ENCODE data around the gene DNAJC7.

Gene DNAJC7

DNA sequence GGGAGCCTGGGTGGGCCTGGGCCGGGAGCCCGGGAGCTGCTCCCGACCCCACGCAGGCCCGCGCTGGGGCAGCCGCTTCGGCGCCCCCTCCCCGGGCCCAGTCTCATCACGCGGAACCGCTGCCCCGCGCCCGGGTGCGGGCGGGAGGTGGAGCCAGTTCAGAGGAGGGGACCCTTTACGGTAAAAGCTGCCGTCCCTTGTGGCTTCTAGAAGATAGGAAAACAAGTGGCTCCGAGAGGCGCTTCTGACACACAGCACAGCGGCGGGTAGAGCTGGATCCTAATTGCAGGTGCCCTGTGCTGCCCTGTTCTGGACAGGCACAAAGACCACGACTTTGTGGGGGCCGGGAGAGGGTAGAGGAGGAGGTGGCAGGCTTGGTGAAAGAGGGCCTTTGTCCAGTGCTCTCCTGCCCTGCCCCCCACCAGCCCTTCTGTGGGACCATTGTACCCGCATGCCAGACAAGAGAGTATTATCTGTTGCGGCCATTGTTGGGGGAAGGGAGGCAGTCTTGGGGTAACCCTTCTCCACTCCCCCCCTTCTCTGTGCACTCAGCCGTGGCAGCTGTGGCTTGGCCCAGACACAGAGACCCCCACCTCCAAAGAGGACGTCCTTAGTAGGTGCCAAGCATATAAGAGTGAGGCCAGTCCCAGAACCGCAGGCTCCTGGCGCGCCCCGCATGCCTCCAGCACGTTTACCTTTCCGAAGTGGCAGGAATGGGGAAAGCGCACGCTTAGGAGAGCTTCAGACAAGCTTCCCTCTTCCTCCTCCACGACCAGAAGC lies 49.9 kb downstream of the DNAJC7 start:
- peak overlapping the region; percentile 21 for H3K4ac ChIP-seq (ENCODE audit: low read depth, low read length)
- H2BK15ac ChIP-seq (replicated peaks; ENCODE audit: low read depth) = no peak overlapping the region
- peaks cover 2% of the 10 kb centered on the region for H3K4me1 ChIP-seq (ENCODE audit: control insufficient read depth, low read depth, low read length)
- peak overlapping the region; percentile 90 for H3K9ac ChIP-seq (ENCODE audit: low read length)
- no peak overlapping the region for H4K5ac ChIP-seq (ENCODE audit: low read length)
- H3K79me1 ChIP-seq (ENCODE audit: low read length) = peaks cover 11% of the 10 kb centered on the region
- peak overlapping the region; percentile 40 for H2BK120ac ChIP-seq (ENCODE audit: low read depth, low read length)
- WGBS (ENCODE audit: extremely low coverage, insufficient coverage, low lambda C conversion rate) = no CpG with 5 or more reads among the region's 39 CpGs
- peaks cover 7% of the 10 kb centered on the region for H3K36me3 ChIP-seq (ENCODE audit: control insufficient read depth, insufficient read depth, low read length)
- peak overlapping the region; percentile 90 for H3K56ac ChIP-seq (ENCODE audit: low read length)
- H3K4me2 ChIP-seq (ENCODE audit: low read length) = peak overlapping the region; percentile 45
- H3K27me3 ChIP-seq (ENCODE audit: insufficient read depth, low read length, poor library complexity) = no peaks in the 10 kb centered on the region
- H3K4me3 ChIP-seq (ENCODE audit: low read length) = peak overlapping the region; percentile 80
- peak; percentile 36 for DNase-seq
- peak overlapping the region; percentile 96 for H4K8ac ChIP-seq (ENCODE audit: low read depth, low read length)
- H3K27ac ChIP-seq (ENCODE audit: low read depth, low read length) = peak overlapping the region; percentile 50
- no peaks in the 10 kb centered on the region for H3K79me2 ChIP-seq (ENCODE audit: control insufficient read depth, insufficient read depth, low read length)
- H3K18ac ChIP-seq (ENCODE audit: low read length) = peak overlapping the region; percentile 82
- H2BK5ac ChIP-seq (ENCODE audit: low read length) = no peak overlapping the region
- peak overlapping the region; percentile 59 for H3K23ac ChIP-seq (ENCODE audit: low read length)
- H2AK5ac ChIP-seq (ENCODE audit: low read length) = no peak overlapping the region

DNA sequence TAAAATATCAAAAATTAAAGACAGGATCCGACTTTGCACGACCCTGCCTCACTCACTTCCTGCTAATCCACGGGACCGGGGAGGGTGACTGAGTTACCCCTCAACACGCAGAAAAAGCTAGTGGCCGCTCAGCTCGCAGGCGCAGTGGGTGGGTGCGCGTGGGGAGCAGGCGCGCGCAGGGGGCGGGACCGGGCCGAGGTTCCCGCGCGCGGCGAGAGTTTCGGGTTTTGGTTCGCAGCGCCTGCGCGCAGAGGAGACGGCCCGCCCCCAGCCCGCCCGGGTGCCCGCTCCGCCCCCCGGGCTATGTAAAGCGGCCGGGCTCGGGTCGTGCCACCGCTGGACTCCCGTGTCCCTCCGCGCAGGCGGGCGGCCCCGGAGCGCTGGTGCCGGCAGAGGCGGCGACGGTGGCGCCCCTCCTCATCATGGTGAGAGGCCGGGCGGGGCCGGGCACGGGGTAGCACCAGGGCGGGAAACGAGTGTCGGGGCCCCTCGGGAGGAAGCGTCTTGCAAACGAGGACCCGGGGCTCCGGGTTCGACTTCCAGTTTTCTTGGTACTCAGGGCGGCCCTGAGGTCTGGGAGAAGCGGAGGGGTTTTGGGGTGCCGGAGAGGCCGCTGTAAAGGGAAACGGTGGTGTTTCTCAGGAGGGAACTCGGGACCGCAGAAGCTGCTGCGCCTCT lies 50.6 kb downstream of the DNAJC7 start, which contains the start of gene CNP:
Gene CNP, plus strand, starts transcription at position 333 of the 678 bp plus-strand sequence. Its CDS starts 90 bp downstream, at position 423.
- H3K79me2 ChIP-seq (ENCODE audit: control insufficient read depth, insufficient read depth, low read length) = no peaks in the 10 kb centered on the region
- no peak within 1 kb of the TSS for H2BK15ac ChIP-seq (replicated peaks; ENCODE audit: low read depth)
- H3K79me1 ChIP-seq (ENCODE audit: low read length) = peaks cover 11% of the 10 kb centered on the region
- H3K4me1 ChIP-seq (ENCODE audit: control insufficient read depth, low read depth, low read length) = peaks cover 2% of the 10 kb centered on the region
- H3K18ac ChIP-seq (ENCODE audit: low read length) = peak within 1 kb of the TSS; percentile 82
- WGBS (ENCODE audit: extremely low coverage, insufficient coverage, low lambda C conversion rate) = no CpG with 5 or more reads among the region's 71 CpGs
- H3K4me2 ChIP-seq (ENCODE audit: low read length) = peak within 1 kb of the TSS; percentile 99
- peak within 1 kb of the TSS; percentile 80 for H3K4me3 ChIP-seq (ENCODE audit: low read length)
- H2AK5ac ChIP-seq (ENCODE audit: low read length) = no peak within 1 kb of the TSS
- H4K8ac ChIP-seq (ENCODE audit: low read depth, low read length) = peak within 1 kb of the TSS; percentile 96
- peak within 1 kb of the TSS; percentile 59 for H3K23ac ChIP-seq (ENCODE audit: low read length)
- H3K27ac ChIP-seq (ENCODE audit: low read depth, low read length) = peak within 1 kb of the TSS; percentile 50
- peak; percentile 89 for DNase-seq
- peak within 1 kb of the TSS; percentile 40 for H2BK120ac ChIP-seq (ENCODE audit: low read depth, low read length)
- peak within 1 kb of the TSS; percentile 92 for H3K56ac ChIP-seq (ENCODE audit: low read length)
- no peaks in the 10 kb centered on the region for H3K27me3 ChIP-seq (ENCODE audit: insufficient read depth, low read length, poor library complexity)
- peak within 1 kb of the TSS; percentile 21 for H4K5ac ChIP-seq (ENCODE audit: low read length)
- peaks cover 2% of the 10 kb centered on the region for H3K36me3 ChIP-seq (ENCODE audit: control insufficient read depth, insufficient read depth, low read length)
- H3K9ac ChIP-seq (ENCODE audit: low read length) = peak within 1 kb of the TSS; percentile 90
- no peak within 1 kb of the TSS for H2BK5ac ChIP-seq (ENCODE audit: low read length)
- peak within 1 kb of the TSS; percentile 41 for H3K4ac ChIP-seq (ENCODE audit: low read depth, low read length)

DNA sequence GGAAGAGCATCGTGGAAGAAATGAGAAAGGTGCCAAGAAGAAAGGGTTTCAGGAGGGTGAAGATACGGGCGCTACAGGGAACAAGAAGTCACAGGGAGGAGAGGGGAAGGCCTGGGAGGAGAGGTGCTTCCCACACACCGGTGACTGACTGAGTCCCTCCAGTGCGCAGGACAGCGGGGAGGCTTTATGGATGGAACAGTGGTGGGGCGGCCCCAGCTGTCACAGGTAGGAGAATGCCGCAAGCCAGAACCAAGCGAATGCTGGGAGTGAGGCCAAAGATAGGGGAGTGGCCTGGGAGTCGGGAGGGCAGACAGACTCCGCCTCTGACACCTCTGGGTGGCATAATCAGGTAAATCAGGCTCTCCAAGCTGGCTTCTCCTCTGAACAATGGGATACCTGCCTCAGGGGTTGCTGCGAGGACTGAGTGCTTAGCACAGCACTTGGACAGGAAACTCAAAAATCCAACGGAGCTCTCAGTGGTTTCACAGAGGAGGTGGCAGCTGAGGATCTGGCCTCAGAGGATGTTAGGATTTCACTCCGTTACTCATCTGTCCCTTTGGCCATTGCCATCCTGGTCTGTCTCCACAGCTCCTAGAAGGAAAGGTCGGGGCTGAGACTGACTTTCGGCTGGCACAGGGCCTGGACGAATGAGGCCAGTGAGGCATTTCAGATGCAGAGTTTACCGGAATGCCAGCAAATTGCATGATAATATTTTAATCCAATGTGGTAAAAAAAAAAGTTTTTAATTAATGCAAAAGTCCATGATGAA lies 51.4 kb downstream of the DNAJC7 start:
- Histone ChIP-seq H3K79me1 (ENCODE audit: low read length) (peaks cover 9% of the 10 kb centered on the region), H3K56ac (ENCODE audit: low read length) (peak overlapping the region; percentile 92), H4K8ac (ENCODE audit: low read depth, low read length) (no peak overlapping the region), H2BK15ac (replicated peaks; ENCODE audit: low read depth) (no peak overlapping the region), H3K36me3 (ENCODE audit: control insufficient read depth, insufficient read depth, low read length) (no peaks in the 10 kb centered on the region), H2BK5ac (ENCODE audit: low read length) (no peak overlapping the region), H3K4me2 (ENCODE audit: low read length) (peak overlapping the region; percentile 99), H4K5ac (ENCODE audit: low read length) (peak overlapping the region; percentile 21), H2BK120ac (ENCODE audit: low read depth, low read length) (no peak overlapping the region), H3K27ac (ENCODE audit: low read depth, low read length) (peak overlapping the region; percentile 45), H3K23ac (ENCODE audit: low read length) (no peak overlapping the region), H3K4me3 (ENCODE audit: low read length) (peak overlapping the region; percentile 71), H2AK5ac (ENCODE audit: low read length) (no peak overlapping the region), H3K9ac (ENCODE audit: low read length) (peak overlapping the region; percentile 89), H3K4me1 (ENCODE audit: control insufficient read depth, low read depth, low read length) (peaks cover 2% of the 10 kb centered on the region), H3K79me2 (ENCODE audit: control insufficient read depth, insufficient read depth, low read length) (no peaks in the 10 kb centered on the region), H3K18ac (ENCODE audit: low read length) (no peak overlapping the region), H3K4ac (ENCODE audit: low read depth, low read length) (peak overlapping the region; percentile 41), H3K27me3 (ENCODE audit: insufficient read depth, low read length, poor library complexity) (no peaks in the 10 kb centered on the region)
- peak; percentile 95 for DNase-seq
- WGBS (ENCODE audit: extremely low coverage, insufficient coverage, low lambda C conversion rate) = no CpG with 5 or more reads among the region's 18 CpGs

DNA sequence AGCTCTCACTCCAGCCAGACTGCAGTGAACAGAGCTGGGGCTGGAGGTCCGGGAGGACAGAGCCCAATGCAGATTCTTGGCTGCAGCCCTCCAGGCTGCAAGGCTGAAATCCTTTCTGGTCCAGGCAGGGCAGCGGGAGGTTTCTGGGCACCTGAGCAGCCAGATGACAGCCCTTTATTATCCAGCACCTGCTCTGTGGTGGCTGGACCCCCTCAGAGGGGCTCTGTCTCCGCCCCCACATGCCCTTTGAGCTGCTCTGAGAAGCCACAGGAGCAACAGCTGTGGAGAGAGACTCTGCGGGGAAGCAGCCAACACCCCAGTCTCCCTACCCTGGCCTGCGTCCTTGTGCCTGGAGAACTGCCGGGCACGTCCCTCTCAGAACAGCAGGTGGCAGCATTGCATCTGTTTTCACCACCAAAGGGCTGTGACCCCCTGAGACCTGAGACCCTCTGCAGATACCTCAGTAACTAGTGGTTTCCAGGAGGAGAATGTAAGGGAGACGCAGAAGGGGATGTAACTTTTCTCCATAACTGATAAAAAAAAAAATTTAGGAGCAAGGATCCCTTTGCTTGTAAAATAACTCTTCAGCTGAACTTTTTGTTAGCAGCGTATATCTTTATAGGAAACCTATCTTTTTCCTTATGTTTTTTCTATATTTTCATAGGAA lies 54.3 kb downstream of the DNAJC7 start:
- H3K23ac ChIP-seq (ENCODE audit: low read length) = no peak overlapping the region
- no peak overlapping the region for H3K56ac ChIP-seq (ENCODE audit: low read length)

DNA sequence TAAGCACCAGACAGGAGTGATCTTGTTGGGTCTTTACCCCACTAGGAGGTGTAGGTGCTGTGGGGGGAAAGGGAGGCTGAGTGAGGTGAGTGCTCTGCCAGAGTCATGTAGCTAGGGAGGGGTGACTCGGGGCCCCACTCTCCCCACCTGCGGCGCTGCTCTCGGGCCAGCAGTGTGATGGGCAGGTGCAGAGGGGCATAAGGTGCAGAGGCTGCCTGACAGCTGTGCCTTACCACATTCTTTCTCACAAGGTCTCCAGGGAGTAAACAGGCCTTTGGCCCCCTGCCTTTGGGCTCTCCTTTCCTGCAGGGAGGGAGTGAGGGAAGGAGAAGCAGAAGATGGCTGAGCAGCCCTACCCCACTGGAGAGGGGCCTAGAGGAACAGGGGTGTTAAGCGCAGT lies 55.1 kb downstream of the DNAJC7 start:
- H3K36me3 ChIP-seq (ENCODE audit: control insufficient read depth, insufficient read depth, low read length) = no peaks in the 10 kb centered on the region
- H2BK5ac ChIP-seq (ENCODE audit: low read length) = no peak overlapping the region
- no peaks in the 10 kb centered on the region for H3K79me1 ChIP-seq (ENCODE audit: low read length)
- no peak overlapping the region for H4K5ac ChIP-seq (ENCODE audit: low read length)
- no peak overlapping the region for H3K4me3 ChIP-seq (ENCODE audit: low read length)
- H3K27me3 ChIP-seq (ENCODE audit: insufficient read depth, low read length, poor library complexity) = no peaks in the 10 kb centered on the region
- H3K4me2 ChIP-seq (ENCODE audit: low read length) = no peak overlapping the region
- no peak overlapping the region for H4K8ac ChIP-seq (ENCODE audit: low read depth, low read length)
- no peak overlapping the region for H3K18ac ChIP-seq (ENCODE audit: low read length)
- DNase-seq = no peak
- H2AK5ac ChIP-seq (ENCODE audit: low read length) = no peak overlapping the region
- H3K27ac ChIP-seq (ENCODE audit: low read depth, low read length) = no peak overlapping the region
- H3K56ac ChIP-seq (ENCODE audit: low read length) = no peak overlapping the region
- H3K4me1 ChIP-seq (ENCODE audit: control insufficient read depth, low read depth, low read length) = peaks cover 7% of the 10 kb centered on the region
- no peak overlapping the region for H3K23ac ChIP-seq (ENCODE audit: low read length)
- H3K79me2 ChIP-seq (ENCODE audit: control insufficient read depth, insufficient read depth, low read length) = no peaks in the 10 kb centered on the region
- H2BK120ac ChIP-seq (ENCODE audit: low read depth, low read length) = no peak overlapping the region
- WGBS (ENCODE audit: extremely low coverage, insufficient coverage, low lambda C conversion rate) = no CpG with 5 or more reads among the region's 5 CpGs
- H3K4ac ChIP-seq (ENCODE audit: low read depth, low read length) = no peak overlapping the region
- H2BK15ac ChIP-seq (replicated peaks; ENCODE audit: low read depth) = no peak overlapping the region
- no peak overlapping the region for H3K9ac ChIP-seq (ENCODE audit: low read length)

More for the DNA sequence above, 54.3 kb downstream of the DNAJC7 start:
- Histone ChIP-seq H3K18ac (ENCODE audit: low read length) (no peak overlapping the region), H3K4me2 (ENCODE audit: low read length) (no peak overlapping the region), H2BK15ac (replicated peaks; ENCODE audit: low read depth) (no peak overlapping the region), H3K4me3 (ENCODE audit: low read length) (no peak overlapping the region), H3K4ac (ENCODE audit: low read depth, low read length) (no peak overlapping the region), H3K27me3 (ENCODE audit: insufficient read depth, low read length, poor library complexity) (no peaks in the 10 kb centered on the region), H3K4me1 (ENCODE audit: control insufficient read depth, low read depth, low read length) (peaks cover 7% of the 10 kb centered on the region), H2BK120ac (ENCODE audit: low read depth, low read length) (no peak overlapping the region), H3K79me1 (ENCODE audit: low read length) (peaks cover 6% of the 10 kb centered on the region), H3K36me3 (ENCODE audit: control insufficient read depth, insufficient read depth, low read length) (no peaks in the 10 kb centered on the region), H4K8ac (ENCODE audit: low read depth, low read length) (no peak overlapping the region), H4K5ac (ENCODE audit: low read length) (no peak overlapping the region), H2AK5ac (ENCODE audit: low read length) (no peak overlapping the region), H3K9ac (ENCODE audit: low read length) (no peak overlapping the region), H2BK5ac (ENCODE audit: low read length) (no peak overlapping the region), H3K79me2 (ENCODE audit: control insufficient read depth, insufficient read depth, low read length) (no peaks in the 10 kb centered on the region), H3K27ac (ENCODE audit: low read depth, low read length) (no peak overlapping the region)
- peak; percentile 78 for DNase-seq
- no CpG with 5 or more reads among the region's 9 CpGs for WGBS (ENCODE audit: extremely low coverage, insufficient coverage, low lambda C conversion rate)
